Mesendoderm (in vitro differentiated cells): ENCODE data around the gene NEURL1.
"Not testable (repeated sequence)": the region's sequence is repeated elsewhere in the genome, so short reads cannot be mapped to it uniquely, and the experiment has no call there.

Source experiments
- DNase-seq: peaks from one replicate; pipeline ENCODE4 v3.0.0; 2013
- H2AK5ac ChIP-seq: 2 replicates; pipeline ENCODE4 v1.6.1; 2013; ENCODE audit warnings: low read length, inconsistent platforms
- H2BK120ac ChIP-seq: 2 replicates; pipeline ENCODE4 v1.6.1; 2013; ENCODE audit warnings: low read depth, mild to moderate bottlenecking, low read length, moderate library complexity, mixed read lengths
- H2BK15ac ChIP-seq: replicated peaks from 2 replicates; pipeline ENCODE4 v1.6.1; 2013; ENCODE audit warnings: low read depth, mild to moderate bottlenecking, moderate library complexity
- H2BK5ac ChIP-seq: 2 replicates; pipeline ENCODE4 v1.6.1; 2013; ENCODE audit warnings: low read length, inconsistent platforms
- H3K18ac ChIP-seq: 2 replicates; pipeline ENCODE4 v1.6.1; 2013; ENCODE audit warnings: mild to moderate bottlenecking, low read length, mixed read lengths
- H3K23ac ChIP-seq: one replicate; pipeline ENCODE4 v1.6.1; 2013; ENCODE audit warnings: low read length
- H3K27ac ChIP-seq: 2 replicates; pipeline ENCODE4 v1.5.1; 2013; ENCODE audit warnings: low read depth, mild to moderate bottlenecking, inconsistent platforms, low read length, moderate library complexity
- H3K27me3 ChIP-seq: 2 replicates; pipeline ENCODE4 v1.6.1; 2013; ENCODE audit warnings: low read length, control low read depth, mild to moderate bottlenecking, inconsistent platforms; ENCODE audit not compliant: insufficient read depth, poor library complexity
- H3K36me3 ChIP-seq: 2 replicates; pipeline ENCODE4 v1.6.1; 2013; ENCODE audit warnings: low read length, inconsistent platforms; ENCODE audit not compliant: control insufficient read depth, insufficient read depth
- H3K4ac ChIP-seq: one replicate; pipeline ENCODE4 v1.6.1; 2013; ENCODE audit warnings: low read depth, mild to moderate bottlenecking, low read length, moderate library complexity
- H3K4me1 ChIP-seq: 2 replicates; pipeline ENCODE4 v1.6.1; 2013; ENCODE audit warnings: low read depth, low read length, inconsistent platforms; ENCODE audit not compliant: control insufficient read depth
- H3K4me2 ChIP-seq: 2 replicates; pipeline ENCODE4 v1.6.1; 2013; ENCODE audit warnings: low read length
- H3K4me3 ChIP-seq: 2 replicates; pipeline ENCODE4 v1.5.1; 2013; ENCODE audit warnings: mild to moderate bottlenecking, low read length
- H3K56ac ChIP-seq: one replicate; pipeline ENCODE4 v1.6.1; 2013; ENCODE audit warnings: low read length
- H3K79me1 ChIP-seq: 2 replicates; pipeline ENCODE4 v1.6.1; 2013; ENCODE audit warnings: low read length, inconsistent platforms
- H3K79me2 ChIP-seq: 2 replicates; pipeline ENCODE4 v1.6.1; 2013; ENCODE audit warnings: mild to moderate bottlenecking, low read length; ENCODE audit not compliant: control insufficient read depth, insufficient read depth
- H3K9ac ChIP-seq: 2 replicates; pipeline ENCODE4 v1.6.1; 2013; ENCODE audit warnings: low read length, inconsistent platforms
- H4K5ac ChIP-seq: one replicate; pipeline ENCODE4 v1.6.1; 2013; ENCODE audit warnings: low read length
- H4K8ac ChIP-seq: one replicate; pipeline ENCODE4 v1.6.1; 2013; ENCODE audit warnings: low read depth, mild to moderate bottlenecking, control low read depth, low read length, moderate library complexity
- WGBS: extraction: QIAGEN DNeasy Blood & Tissue Kit; methylation state at CpG from one replicate; pipeline ENCODE4 v1.1.7; 2013; ENCODE audit warnings: low lambda C conversion rate, missing lambda C conversion rate; ENCODE audit not compliant: insufficient coverage; ENCODE audit errors: extremely low coverage; 5-methylcytosine and 5-hydroxymethylcytosine counted together

Gene NEURL1

DNA sequence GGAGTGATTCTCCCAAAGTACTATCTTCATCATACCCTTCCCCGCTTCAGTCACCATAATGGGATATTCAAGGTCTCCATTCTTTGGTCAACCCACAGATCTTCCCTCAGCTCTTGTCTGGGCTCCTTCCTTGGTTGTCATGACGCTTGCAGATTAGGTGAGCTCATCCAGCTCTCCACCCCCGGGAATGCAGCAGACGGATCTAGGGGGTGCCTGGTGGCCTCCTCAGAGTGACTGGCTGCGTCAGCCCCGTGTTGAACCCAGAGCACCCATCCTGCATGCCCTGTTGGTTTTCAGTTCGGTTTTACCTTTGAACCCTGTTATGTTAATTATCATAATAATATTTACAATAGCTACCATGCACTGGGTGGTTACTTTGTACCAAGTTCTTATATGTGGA, 6.4 kb downstream of the NEURL1 start:
- H2BK15ac ChIP-seq, result no peak overlapping the region
- no peak overlapping the region for H3K4ac ChIP-seq
- H3K79me1 ChIP-seq, result no peaks in the 10 kb centered on the region
- no peak overlapping the region for H3K4me3 ChIP-seq
- no peak overlapping the region for H2BK5ac ChIP-seq
- H2AK5ac ChIP-seq, result no peak overlapping the region
- H3K4me2 ChIP-seq, result no peak overlapping the region
- peaks cover 8% of the 10 kb centered on the region for H3K27me3 ChIP-seq
- H3K27ac ChIP-seq, result no peak overlapping the region
- H2BK120ac ChIP-seq, result no peak overlapping the region
- no CpG with 5 or more reads among the region's 7 CpGs for WGBS
- no peaks in the 10 kb centered on the region for H3K79me2 ChIP-seq
- H3K23ac ChIP-seq, result no peak overlapping the region
- no peaks in the 10 kb centered on the region for H3K4me1 ChIP-seq
- no peak overlapping the region for H3K18ac ChIP-seq
- H3K36me3 ChIP-seq, result no peaks in the 10 kb centered on the region
- DNase-seq, result peak; percentile 75
- H4K5ac ChIP-seq, result no peak overlapping the region
- no peak overlapping the region for H4K8ac ChIP-seq
- H3K9ac ChIP-seq, result no peak overlapping the region
- H3K56ac ChIP-seq, result no peak overlapping the region

GRCh38 chr10:103500481-103500880, 7.0 kb downstream of the NEURL1 start:
- H3K18ac ChIP-seq, result no peak overlapping the region
- H3K56ac ChIP-seq, result no peak overlapping the region
- no CpG with 5 or more reads among the region's 6 CpGs for WGBS
- no peak overlapping the region for H3K23ac ChIP-seq
- no peak for DNase-seq
- H2BK5ac ChIP-seq, result no peak overlapping the region
- no peak overlapping the region for H2BK120ac ChIP-seq
- H3K79me2 ChIP-seq, result no peaks in the 10 kb centered on the region
- H4K5ac ChIP-seq, result no peak overlapping the region
- H2AK5ac ChIP-seq, result no peak overlapping the region
- no peaks in the 10 kb centered on the region for H3K36me3 ChIP-seq
- no peak overlapping the region for H3K4ac ChIP-seq
- H3K4me2 ChIP-seq, result no peak overlapping the region
- no peak overlapping the region for H3K4me3 ChIP-seq
- no peaks in the 10 kb centered on the region for H3K79me1 ChIP-seq
- H3K27me3 ChIP-seq, result peaks cover 2% of the 10 kb centered on the region
- no peaks in the 10 kb centered on the region for H3K4me1 ChIP-seq
- no peak overlapping the region for H4K8ac ChIP-seq
- H3K27ac ChIP-seq, result no peak overlapping the region
- H2BK15ac ChIP-seq, result no peak overlapping the region
- H3K9ac ChIP-seq, result no peak overlapping the region

DNA sequence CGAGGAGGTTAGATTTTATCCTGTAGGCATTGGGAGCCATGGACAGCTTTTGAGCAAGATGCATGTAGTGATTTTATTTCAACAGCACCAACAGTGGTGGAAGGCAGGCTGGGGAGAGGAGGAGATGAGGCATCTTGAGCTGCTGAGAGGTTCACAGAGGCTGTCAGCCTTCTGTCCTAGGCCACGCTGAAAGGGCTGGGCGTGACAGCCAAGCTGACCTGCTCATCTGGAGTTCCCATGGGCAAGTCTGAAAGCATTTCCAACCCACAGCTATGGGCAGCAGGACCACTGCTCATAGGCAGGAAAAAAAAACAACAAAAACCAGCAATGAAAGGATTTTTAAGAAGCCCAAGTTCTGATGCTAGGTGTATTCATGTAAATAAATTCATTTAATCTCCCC, 7.7 kb downstream of the NEURL1 start:
- Histone ChIP-seq H3K27ac (no peak overlapping the region), H3K18ac (no peak overlapping the region), H4K8ac (no peak overlapping the region), H2AK5ac (no peak overlapping the region), H3K9ac (no peak overlapping the region), H3K27me3 (peaks cover 2% of the 10 kb centered on the region), H4K5ac (no peak overlapping the region), H3K79me2 (no peaks in the 10 kb centered on the region), H2BK120ac (no peak overlapping the region), H3K4me2 (no peak overlapping the region), H3K36me3 (no peaks in the 10 kb centered on the region), H3K23ac (no peak overlapping the region), H3K4ac (no peak overlapping the region), H2BK5ac (no peak overlapping the region), H2BK15ac (no peak overlapping the region), H3K79me1 (no peaks in the 10 kb centered on the region), H3K56ac (no peak overlapping the region), H3K4me1 (no peaks in the 10 kb centered on the region), H3K4me3 (no peak overlapping the region)
- WGBS, result no CpG with 5 or more reads among the region's 3 CpGs
- DNase-seq, result no peak

- no peaks in the 10 kb centered on the region for H3K36me3 ChIP-seq
- no peaks in the 10 kb centered on the region for H3K27me3 ChIP-seq
- no peak overlapping the region for H3K18ac ChIP-seq
- no peaks in the 10 kb centered on the region for H3K4me1 ChIP-seq
- H3K56ac ChIP-seq, result no peak overlapping the region
- no peak overlapping the region for H2BK15ac ChIP-seq
- H2AK5ac ChIP-seq, result no peak overlapping the region
- no peak overlapping the region for H3K9ac ChIP-seq
- H3K4ac ChIP-seq, result no peak overlapping the region
- H3K4me3 ChIP-seq, result no peak overlapping the region
- H3K27ac ChIP-seq, result no peak overlapping the region
- WGBS, result no CpG with 5 or more reads among the region's 13 CpGs
- no peak overlapping the region for H3K23ac ChIP-seq
- no peaks in the 10 kb centered on the region for H3K79me2 ChIP-seq
- no peak overlapping the region for H3K4me2 ChIP-seq
- no peak for DNase-seq
- H2BK120ac ChIP-seq, result no peak overlapping the region
- H4K5ac ChIP-seq, result no peak overlapping the region
- H2BK5ac ChIP-seq, result no peak overlapping the region
- no peaks in the 10 kb centered on the region for H3K79me1 ChIP-seq
- no peak overlapping the region for H4K8ac ChIP-seq
These were observed 9.6 kb downstream of the NEURL1 start for GRCh38 chr10:103502849-103503660.

DNA sequence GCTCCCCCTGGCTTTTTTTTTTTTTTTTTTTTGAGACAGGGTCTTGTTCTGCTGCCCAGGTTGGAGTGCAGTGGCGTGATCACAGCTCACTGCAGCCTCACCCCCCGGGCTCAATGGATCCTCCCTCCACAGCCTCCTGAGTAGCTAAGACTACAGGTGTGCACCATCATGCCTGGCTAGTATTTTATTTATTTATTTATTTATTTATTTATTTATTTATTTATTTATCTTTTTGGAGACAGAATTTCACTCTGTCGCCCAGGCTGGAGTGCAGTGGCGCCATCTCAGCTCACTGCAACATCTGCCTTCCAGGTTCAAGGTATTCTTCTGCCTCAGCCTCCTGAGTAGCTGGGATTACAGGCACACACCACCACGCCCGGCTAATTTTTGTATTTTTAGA, 10.3 kb downstream of the NEURL1 start:
- not testable (repeated sequence) for H4K5ac ChIP-seq, H3K4ac ChIP-seq, H3K79me1 ChIP-seq, H3K18ac ChIP-seq, H2BK15ac ChIP-seq, H3K27me3 ChIP-seq, H2BK5ac ChIP-seq, DNase-seq, H3K4me1 ChIP-seq, H3K4me2 ChIP-seq, H3K79me2 ChIP-seq, H4K8ac ChIP-seq, H3K9ac ChIP-seq, H3K36me3 ChIP-seq, H2BK120ac ChIP-seq, H2AK5ac ChIP-seq, H3K56ac ChIP-seq, H3K23ac ChIP-seq, H3K4me3 ChIP-seq, H3K27ac ChIP-seq
- no CpG with 5 or more reads among the region's 6 CpGs for WGBS
